Measurements from ENCODE around the gene PFKL.
A peak's percentile ranks its signal among the peaks of the same experiment; 100 is the strongest.

PFKL gene

GRCh38 chr21:44365967-44366585, 66.2 kb downstream of the PFKL start:
- DNase-seq, result no peak

DNA sequence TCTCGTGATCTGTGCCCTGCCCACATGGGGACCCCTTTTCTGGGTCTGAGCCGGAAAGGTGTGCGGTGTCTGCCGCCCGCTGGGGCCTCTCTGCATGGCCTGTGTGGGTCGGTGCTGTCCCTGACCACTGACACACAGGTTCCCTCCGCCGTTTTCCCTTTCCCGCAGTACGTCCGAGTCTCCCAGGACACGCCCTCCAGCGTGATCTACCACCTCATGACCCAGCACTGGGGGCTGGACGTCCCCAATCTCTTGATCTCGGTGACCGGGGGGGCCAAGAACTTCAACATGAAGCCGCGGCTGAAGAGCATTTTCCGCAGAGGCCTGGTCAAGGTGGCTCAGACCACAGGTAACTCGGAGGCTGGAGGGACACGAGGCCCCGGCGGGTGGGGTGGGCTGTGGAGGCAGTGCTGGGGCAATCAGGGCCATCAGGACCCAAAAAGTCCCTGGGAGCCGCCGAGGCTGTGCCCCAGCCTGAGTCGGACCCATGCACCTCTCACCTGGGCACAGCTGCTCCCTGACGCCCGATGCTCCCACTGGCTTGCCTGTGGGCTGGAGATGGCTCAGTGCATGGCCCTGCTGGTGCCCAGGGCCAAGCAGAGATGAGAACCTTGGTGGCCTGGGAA, 66.8 kb downstream of the PFKL start:
- no peak for DNase-seq

- DNase-seq, result no peak
Observed at GRCh38 chr21:44368711-44369446, 69.0 kb downstream of the PFKL start.

- DNase-seq, result peak; percentile 1
Observed at GRCh38 chr21:44370027-44370735, 70.3 kb downstream of the PFKL start.

GRCh38 chr21:44370786-44371410, 71.0 kb downstream of the PFKL start:
- no peak for DNase-seq

- no peak for DNase-seq
Observed at GRCh38 chr21:44371596-44371995, 71.7 kb downstream of the PFKL start.

DNA sequence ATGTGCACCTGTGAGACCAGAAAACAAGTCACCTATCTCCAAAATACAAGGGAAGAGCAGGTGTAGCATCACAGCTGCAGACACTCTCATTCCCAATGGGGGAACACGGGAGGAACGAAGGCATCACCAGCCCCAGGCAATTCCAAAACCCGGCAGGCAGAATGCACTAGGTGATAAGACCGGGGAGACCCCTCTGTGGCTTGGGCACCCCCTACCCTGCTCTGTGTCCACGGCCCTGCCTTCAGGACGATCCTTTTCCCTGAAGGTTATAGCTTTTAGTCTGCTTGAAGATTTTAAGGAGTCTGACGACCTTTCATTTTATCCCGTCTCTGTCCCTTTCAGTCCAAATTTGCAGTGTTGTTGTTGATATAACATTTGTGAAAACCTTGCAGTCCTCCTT, 72.8 kb downstream of the PFKL start:
- DNase-seq, result no peak

GRCh38 chr21:44374601-44375280, 74.9 kb downstream of the PFKL start:
- DNase-seq, result no peak

- no peak for DNase-seq
Observed at GRCh38 chr21:44375281-44375651, 75.4 kb downstream of the PFKL start.

DNA sequence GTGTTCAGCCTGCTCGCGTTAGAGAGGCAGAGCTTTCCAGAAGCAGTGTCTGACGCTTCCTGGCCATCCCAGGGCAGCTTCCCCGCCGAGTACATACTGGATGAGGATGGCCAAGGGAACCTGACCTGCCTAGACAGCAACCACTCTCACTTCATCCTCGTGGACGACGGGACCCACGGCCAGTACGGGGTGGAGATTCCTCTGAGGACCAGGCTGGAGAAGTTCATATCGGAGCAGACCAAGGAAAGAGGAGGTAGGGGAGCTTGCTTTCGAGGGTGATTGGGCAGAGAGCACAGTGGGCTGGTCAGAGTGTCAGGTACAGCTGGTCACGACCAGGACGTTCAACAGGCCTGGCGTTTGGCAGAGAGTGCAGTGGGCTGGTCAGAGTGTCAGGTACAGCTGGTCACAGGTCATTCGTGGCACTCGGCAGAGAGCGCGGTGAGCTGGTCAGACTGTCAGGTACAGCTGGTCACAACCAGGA, 75.9 kb downstream of the PFKL start:
- no peak for DNase-seq

DNA sequence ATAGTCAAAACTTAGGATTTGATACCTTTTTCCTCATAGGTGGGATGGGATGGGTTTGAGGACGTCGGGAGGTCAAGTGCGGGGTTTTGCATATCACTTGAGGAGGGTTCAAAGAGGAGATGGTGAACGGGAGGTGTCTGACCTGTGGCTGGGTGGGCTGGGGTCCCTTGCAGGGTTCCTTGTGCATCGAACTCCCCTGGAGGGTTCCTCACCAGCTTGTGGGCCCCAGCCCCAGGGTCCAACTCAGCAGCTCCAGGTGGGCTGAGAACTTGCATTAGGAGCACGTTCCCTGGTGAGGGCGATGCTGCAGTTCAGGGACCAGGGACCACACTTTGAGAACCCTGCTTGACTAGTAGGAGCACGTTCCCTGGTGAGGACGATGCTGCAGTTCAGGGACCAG, 76.8 kb downstream of the PFKL start:
- no peak for DNase-seq

Data from T1000 (cell line).